ENCODE data around the gene CNIH1. TPM values are rescaled to one million over a fixed set of nuclear protein-coding genes. Genes with fewer than 3 reads are reported as not detected.
A peak's percentile ranks its signal among the peaks of the same experiment; 100 is the strongest.

Gene CNIH1
- total and polyA plus RNA-seq, 2 of the 13 experiments (the other 11 are each of a cell fraction or from before 2014, with no cell fraction given), result 166 to 421 TPM

GRCh38 chr14:54396493-54397335 lies 44.5 kb downstream of the CNIH1 start, which contains the start of gene CDKN3 (continued):
- TF ChIP-seq MZF1 (CRISPR knock-in tag; IDR thresholded peaks at IDR 0.05; ENCODE audit: borderline replicate concordance) (0 out of 2 replicates have a peak, but pooled peaks have one; percentile 39), RXRA (CRISPR knock-in tag; IDR thresholded peaks at IDR 0.05) (0 out of 2 replicates have a peak, but pooled peaks have one; percentile 48), ISX (CRISPR knock-in tag; conservative IDR thresholded peaks at IDR 0.05) (no peak), CREM (IDR thresholded peaks at IDR 0.05) (peak; percentile 74), CREM (CRISPR knock-in tag; IDR thresholded peaks at IDR 0.05) (no peak), RFXAP (CRISPR knock-in tag; IDR thresholded peaks at IDR 0.05; ENCODE audit: borderline replicate concordance) (peak; percentile 75; the same call in 1 of the 2 replicates), ZBTB7B (CRISPR knock-in tag; IDR thresholded peaks at IDR 0.05) (peak; percentile 43; the same call in 1 of the 2 replicates), TOE1 (CRISPR knock-in tag; IDR thresholded peaks at IDR 0.05) (no peak), HOXA5 (CRISPR knock-in tag; IDR thresholded peaks at IDR 0.05) (peak; percentile 64; the same call in 1 of the 2 replicates), SNAPC2 (CRISPR knock-in tag; IDR thresholded peaks at IDR 0.05) (peak; percentile 89), TFDP1 (CRISPR knock-in tag; IDR thresholded peaks at IDR 0.05; ENCODE audit: borderline replicate concordance) (peak; percentile 96), NFYC (CRISPR knock-in tag; IDR thresholded peaks at IDR 0.05) (peak; percentile 98), GMEB1 (CRISPR knock-in tag; IDR thresholded peaks at IDR 0.05; ENCODE audit: borderline replicate concordance) (peak; percentile 24; the same call in 1 of the 2 replicates), GPBP1L1 (CRISPR knock-in tag; IDR thresholded peaks at IDR 0.05) (no peak), NFKB2 (CRISPR knock-in tag; IDR thresholded peaks at IDR 0.05; ENCODE audit: borderline replicate concordance) (peak; percentile 69; the same call in 1 of the 2 replicates), POLR2AphosphoS2 (IDR thresholded peaks at IDR 0.05; ENCODE audit: low read depth, low read length) (no peak), HMG20A (CRISPR knock-in tag; IDR thresholded peaks at IDR 0.05; ENCODE audit: borderline replicate concordance) (no peak; the same call in 1 of the 2 replicates), RFX1 (IDR thresholded peaks at IDR 0.05) (no peak), RARA (CRISPR knock-in tag; IDR thresholded peaks at IDR 0.05) (peak; percentile 10; the same call in 1 of the 2 replicates), FOXC1 (CRISPR knock-in tag; IDR thresholded peaks at IDR 0.05; ENCODE audit: borderline replicate concordance) (0 out of 2 replicates have a peak, but pooled peaks have one; percentile 12), FOXM1 (CRISPR knock-in tag; IDR thresholded peaks at IDR 0.05) (peak; percentile 99), ATF7-NPFF (CRISPR knock-in tag; IDR thresholded peaks at IDR 0.05; ENCODE audit: low read depth) (no peak; the same call in 1 of the 2 replicates)
- TF ChIP-seq, protein P1, sequence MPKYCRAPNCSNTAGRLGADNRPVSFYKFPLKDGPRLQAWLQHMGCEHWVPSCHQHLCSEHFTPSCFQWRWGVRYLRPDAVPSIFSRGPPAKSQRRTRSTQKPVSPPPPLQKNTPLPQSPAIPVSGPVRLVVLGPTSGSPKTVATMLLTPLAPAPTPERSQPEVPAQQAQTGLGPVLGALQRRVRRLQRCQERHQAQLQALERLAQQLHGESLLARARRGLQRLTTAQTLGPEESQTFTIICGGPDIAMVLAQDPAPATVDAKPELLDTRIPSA (CRISPR knock-in tag; IDR thresholded peaks at IDR 0.05; ENCODE audit: borderline replicate concordance), result no peak
- TF ChIP-seq, protein P2, sequence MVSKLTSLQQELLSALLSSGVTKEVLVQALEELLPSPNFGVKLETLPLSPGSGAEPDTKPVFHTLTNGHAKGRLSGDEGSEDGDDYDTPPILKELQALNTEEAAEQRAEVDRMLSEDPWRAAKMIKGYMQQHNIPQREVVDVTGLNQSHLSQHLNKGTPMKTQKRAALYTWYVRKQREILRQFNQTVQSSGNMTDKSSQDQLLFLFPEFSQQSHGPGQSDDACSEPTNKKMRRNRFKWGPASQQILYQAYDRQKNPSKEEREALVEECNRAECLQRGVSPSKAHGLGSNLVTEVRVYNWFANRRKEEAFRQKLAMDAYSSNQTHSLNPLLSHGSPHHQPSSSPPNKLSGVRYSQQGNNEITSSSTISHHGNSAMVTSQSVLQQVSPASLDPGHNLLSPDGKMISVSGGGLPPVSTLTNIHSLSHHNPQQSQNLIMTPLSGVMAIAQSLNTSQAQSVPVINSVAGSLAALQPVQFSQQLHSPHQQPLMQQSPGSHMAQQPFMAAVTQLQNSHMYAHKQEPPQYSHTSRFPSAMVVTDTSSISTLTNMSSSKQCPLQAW (CRISPR knock-in tag; IDR thresholded peaks at IDR 0.05), result peak; percentile 66; the same call in 1 of the 2 replicates

Measured in HepG2 (cell line).